HG02678 (cell line): ENCODE measurements around the gene SH3BGRL2.
"Not testable (repeated sequence)": the region's sequence is repeated elsewhere in the genome, so short reads cannot be mapped to it uniquely, and the experiment has no call there.

ENCODE experiments used
- ATAC-seq: cut with Tn5 transposase; IDR thresholded peaks from one replicate; pipeline ENCODE4 v1.9.1; 2021; ENCODE audit warnings: mild to moderate bottlenecking, moderate library complexity; ENCODE audit not compliant: unreplicated experiment

SH3BGRL2 gene

DNA sequence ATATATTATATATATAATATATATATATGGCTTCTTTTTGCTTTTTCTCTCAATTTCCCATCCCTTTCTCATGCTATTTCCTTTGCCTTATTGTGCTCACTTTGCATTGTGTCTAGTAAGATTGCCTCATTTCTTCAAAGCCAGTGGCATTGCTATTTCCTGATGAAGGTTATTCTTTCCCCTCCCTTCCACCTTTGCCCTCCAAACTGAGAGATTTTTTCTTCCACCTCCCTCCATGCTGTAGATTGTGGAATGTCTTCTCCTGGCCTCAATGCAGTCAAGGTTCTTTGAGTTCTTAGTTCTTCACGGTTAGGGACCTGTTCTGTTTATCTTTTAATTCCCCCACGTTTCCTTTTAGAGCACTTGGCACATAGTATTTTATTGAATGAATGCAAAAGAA lies 17.2 kb downstream of the SH3BGRL2 start:
- ATAC-seq: no peak

DNA sequence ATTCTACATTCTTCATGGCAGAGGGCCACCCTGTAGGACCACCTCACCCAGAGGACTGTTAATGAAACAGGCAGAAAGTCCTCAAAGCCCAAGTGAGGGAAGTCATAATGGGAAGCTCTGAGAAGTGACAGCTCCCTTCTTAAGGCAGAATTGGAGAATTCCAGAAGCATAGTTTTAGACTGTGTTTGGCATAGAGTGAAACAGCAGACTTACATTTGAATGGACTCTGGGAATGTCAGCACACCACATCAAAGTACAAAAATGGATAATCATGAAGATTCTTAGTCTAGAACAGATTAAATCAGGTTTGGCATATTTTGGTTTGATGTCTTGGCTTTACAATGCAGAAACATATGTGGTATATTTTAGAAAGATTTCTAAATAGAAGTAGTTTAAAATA lies 17.9 kb downstream of the SH3BGRL2 start:
- no peak for ATAC-seq

DNA sequence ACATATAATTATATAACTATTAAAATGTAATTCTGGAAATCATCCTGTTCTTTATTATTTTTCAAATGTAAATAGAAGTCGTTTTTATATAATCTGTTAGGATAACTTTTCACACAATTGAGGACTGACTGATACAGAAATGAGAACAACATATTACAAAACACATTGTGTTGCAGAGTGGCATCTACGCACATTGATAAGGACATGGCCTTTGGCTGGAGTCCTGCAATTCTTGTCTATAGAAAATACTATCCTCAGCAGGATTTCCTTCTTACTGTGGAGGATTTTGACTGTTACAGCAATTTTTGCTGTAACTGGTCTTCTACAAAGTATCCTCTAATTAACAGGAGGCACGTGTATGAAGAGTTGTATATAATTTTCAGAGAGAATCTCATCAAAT lies 19.8 kb downstream of the SH3BGRL2 start:
- ATAC-seq: no peak

DNA sequence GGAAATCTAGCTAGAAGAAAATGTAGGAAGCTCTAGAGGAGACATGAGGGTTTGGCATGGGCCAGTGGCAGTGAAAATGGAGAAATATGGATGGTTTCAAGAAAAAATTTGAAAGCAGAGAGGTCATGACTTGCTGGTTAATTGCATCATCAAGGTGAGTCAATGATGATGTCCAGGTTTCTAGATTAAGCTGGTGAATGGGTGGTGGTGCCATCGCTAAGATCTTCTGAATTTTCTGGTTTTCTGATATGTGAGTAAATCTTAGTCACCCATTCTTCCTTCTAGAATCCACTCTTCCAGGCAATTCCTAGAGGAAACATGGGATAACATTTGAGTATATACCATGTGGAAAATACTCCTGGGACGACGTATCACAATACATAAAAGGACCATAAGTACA lies 25.0 kb downstream of the SH3BGRL2 start:
- no peak for ATAC-seq

DNA sequence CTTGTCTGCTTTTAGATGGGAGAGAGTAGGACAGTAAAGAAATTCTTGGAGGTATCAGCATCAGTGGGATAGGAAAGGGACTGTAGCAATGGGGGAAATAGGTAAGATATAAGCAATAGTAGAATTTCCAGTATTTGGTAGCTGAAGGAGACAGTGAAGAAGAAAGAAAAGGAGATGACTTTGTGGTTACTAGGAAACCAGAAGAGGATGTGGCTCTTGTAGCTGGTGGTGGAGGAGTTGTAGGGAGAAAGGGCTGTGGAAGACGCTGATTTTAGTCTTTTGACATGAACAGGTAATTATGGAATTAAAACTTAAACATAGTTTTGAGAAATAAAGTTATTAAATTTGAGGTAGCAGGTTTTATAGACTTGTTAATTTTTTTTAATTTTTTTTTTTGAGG lies 26.1 kb downstream of the SH3BGRL2 start:
- ATAC-seq: no peak

DNA sequence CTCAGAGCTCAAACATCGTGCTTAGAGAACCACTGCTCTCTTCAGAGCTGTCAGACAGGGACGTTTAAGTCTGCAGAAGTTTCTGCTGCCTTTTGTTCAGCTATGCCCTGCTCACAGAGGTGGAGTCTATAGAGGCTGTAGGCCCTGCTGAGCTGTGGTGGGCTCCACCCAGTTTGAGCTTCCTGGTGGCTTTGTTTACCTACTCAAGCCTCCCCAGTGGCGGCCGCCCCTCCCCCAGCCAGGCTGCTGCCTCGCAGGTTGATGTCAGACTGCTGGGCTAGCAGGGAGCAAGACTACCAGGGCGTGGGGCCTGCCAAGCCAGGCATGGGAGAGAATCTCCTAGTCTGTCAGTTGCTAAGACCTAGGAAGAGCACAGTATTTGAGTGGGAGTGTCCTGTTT lies 32.5 kb downstream of the SH3BGRL2 start:
- not testable (repeated sequence) for ATAC-seq

DNA sequence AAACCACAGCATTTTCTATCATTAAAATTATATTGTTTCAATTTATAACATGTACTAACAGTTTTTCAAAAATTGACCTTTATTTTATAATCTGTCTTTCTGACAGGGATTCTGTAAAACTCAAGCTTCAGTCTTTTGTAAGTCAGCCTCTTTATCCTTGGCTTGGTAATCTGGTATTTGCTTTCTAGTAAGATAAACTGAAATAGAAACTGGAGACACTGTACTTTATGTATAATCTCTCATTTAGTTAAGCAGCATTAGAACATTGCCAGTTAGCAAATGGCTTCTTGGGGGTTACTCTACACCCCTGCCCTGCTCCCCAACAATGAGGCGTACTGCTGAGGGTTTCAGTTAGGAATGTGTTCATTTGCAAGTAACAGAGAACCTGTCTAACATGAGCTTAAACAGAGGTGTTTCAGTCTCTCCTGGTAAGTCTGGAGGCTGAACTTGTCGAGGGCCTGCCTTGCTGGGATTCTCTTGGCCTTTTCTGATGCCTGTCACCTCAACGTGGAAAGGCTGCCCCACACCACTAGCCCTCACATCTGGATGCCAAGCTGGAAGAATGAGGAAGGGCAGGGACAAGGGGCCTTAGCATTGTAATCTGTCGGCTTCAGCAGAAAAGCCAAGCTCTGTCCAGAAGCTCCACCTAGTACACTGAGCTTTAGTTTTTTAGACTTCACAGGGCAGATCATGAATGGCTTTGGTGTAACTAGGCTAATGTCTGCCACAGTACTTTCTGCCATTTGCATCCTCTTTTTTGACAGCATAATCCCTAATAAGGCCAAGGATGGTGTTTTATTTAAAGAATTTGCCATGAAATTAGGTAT lies 34.8 kb downstream of the SH3BGRL2 start:
- ATAC-seq: no peak

DNA sequence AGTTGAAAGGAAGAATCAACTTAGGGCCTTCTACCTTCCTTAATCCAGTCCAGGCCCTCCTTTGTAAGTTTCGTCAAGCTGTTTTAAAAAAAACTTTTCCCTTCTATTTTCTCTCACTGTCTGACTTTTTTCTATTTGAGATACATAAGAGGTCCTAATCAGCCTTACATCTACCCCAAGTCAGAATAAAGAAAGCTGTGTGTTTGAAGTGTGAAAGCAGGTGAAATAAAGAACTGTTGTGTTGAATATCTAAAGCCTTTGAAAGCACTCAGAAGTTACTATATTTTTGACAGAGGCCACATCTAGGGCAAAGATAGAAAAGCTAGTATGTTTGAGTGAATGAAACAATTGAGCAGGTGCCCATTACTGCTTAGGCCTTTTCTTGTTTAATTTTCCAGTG lies 35.5 kb downstream of the SH3BGRL2 start:
- ATAC-seq: no peak

DNA sequence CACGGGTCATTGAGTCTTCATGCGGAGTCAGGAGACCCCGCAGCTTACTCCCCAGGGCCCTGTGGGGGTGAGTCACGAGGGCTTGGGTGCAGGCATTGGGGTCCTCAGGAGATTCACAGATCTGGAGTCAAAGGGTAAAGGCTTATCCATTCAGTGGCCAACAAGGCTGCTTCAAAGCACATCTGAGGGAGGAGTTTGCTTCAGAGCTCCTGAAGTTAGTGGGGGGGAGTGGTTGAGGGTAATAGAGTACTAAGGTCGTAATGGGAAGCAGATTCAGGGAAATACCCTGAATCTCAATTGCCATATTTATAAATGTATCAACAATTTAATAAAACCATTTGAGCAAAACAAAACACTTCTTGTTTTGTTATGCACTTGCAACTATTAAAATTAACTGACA lies 37.3 kb downstream of the SH3BGRL2 start:
- no peak for ATAC-seq

DNA sequence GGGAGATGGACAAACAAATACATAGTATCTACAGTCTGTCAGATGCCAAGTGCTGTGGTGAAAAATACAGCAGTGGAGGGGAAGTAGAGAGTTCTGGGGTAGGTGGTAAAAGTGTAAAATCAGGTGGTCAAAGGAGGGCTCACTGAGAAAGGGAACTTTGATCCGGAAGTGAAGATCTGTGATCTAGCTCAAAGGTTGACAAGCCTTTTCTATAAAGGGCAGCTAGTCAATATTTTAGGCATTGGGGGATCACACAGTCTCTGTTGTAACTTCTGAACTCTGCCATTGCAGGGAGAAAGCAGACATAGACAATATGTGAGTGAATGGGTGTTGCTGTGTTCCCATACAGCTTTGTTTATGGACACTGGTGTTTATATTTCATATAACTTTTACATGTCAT lies 38.6 kb downstream of the SH3BGRL2 start:
- no peak for ATAC-seq

DNA sequence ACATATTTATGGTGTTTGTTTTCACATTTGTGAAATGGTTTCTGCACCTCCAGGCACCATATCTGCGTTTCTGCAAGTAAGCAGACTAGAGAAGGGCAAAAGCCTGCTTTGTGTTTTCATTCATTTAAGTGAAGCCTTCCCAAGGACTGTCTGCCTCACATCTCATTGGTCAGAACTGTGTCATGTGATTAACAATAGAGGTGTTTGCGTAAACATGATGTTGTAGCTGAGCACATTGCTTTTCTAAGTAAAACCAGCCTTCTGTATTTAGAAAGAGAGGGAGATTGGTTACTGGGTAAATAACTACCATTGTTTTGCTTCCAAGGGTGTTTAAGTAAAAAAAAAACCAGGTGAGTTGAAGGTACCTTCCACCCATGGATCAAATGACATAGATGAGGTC lies 39.7 kb downstream of the SH3BGRL2 start:
- ATAC-seq: no peak

DNA sequence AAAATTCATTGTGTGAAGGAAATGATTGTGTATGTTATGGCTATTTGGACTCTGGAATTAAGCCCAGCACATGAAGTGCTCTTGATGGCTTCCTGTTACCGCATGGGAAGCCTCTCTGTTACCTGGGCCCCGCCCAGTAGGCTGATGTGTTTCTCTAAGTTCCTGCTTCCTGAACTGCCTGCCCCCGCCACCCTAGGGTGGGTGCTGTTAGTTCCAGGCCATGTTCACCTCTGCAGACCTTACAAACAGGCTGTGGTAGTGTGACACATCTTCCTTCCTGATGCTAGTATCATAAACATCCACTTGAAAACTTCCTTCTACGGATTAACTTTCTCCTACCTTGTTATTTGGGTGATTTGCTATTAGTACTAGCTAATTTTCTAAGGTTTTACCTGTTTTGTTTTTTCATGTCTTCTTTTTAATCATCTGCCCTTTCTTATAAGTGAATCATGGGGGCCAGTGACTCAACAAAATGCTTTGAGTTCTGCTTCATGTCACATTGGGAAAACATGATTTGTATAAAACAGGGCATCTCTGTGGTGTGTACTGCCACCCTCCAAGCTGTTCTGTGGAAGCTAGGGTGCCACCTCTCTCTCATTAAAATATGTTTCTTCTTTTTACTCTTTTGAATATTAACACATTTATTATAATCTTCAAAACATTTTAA lies 40.6 kb downstream of the SH3BGRL2 start:
- no peak for ATAC-seq

DNA sequence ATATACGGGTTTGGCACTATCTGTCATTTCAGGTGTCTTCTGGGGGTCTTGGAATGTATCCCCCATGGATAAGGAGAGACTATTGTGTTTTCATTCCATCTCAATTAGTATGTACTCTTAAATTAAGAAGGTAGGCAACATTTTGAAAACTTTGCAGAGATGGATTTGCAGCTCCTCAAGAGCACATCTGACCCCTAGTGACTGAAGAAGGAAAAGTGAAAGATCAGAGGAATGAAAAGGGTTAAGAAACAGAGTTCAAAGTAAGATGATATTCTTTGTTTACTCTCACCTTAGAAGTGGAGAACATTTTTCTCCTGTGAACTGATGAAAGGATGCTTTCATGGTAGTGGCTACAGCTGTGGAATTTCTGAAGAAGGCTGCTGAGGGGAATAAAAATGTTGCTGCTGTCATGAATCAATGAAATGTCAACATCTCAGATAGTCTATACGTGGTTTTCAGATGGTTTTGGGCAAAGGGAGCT lies 41.5 kb downstream of the SH3BGRL2 start:
- no peak for ATAC-seq

DNA sequence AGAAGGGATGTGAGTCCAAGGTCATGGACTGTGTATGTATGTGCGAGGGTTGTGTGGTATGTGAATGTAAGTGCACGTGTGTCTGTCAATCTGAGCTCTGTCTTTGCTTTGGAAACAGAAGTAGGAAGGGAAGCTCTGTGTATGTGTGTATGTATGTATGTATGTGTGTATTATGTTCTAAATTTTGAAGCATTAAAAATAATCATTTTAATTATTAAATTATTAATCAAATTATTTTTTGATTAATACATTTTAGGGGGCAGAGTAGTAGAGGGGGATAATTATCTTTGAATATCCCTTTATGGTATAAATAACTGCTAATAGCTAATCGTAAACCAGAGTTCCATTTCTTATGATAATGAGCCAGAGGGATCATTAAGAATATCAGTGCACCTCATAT lies 42.8 kb downstream of the SH3BGRL2 start:
- ATAC-seq: no peak

DNA sequence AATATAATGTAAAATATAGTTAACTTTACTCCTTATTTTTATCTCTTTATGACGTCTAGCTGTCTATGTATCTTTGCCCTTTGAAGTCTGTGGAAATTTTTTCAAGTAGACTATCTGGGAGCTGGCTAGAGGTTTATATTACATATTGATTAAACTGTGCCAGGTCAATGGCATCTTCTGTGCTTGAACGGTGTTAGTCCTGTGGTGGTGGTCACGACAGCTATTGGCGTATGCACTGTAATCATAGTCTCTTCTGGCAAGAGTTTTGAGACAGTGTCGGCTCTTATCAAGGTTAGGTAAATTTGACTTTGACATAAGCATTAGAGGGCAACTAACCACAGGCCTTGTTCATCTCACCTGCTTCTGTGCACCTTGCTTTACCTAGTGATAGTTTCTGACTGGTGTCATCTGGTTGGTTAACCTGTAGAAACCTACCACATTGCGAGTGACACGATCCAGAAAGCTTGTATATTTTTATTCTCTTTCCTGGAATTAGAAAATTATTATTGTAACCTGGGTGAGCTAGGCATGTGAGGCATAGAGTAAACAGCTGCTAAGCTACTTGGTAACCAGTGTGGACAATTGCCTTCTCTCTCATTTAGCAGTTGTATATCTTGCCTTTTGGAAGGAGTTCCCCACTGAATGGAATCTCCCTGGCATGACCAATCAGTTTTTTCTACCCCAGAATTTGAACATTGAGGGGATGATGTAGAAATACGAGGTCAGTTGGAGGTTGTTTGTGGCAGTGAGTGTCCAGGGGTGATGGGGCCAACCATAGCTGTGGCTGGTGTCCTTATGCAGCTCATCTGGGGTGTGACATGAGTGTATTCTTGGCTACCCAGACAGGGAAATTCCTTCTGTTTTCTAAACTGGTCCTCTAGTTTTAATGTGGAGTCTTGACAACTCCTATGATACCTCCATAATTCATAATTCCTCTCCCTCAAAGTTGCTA lies 45.9 kb downstream of the SH3BGRL2 start:
- ATAC-seq: no peak

DNA sequence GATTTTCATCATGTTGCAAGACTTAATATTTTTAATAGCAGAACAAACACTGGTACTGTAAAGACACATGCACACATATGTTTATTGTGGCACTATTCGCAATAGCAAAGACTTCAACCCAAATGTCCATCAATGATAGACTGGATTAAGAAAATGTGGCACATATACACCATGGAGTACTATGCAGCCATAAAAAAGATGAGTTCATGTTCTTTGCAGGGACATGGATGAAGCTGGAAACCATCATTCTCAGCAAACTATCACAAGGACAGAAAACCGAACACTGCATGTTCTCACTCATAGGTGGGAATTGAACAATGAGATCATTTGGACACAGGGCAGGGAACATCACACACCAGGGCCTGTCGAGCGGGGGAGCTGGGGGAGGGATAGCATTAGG lies 51.6 kb downstream of the SH3BGRL2 start:
- ATAC-seq: not testable (repeated sequence)

DNA sequence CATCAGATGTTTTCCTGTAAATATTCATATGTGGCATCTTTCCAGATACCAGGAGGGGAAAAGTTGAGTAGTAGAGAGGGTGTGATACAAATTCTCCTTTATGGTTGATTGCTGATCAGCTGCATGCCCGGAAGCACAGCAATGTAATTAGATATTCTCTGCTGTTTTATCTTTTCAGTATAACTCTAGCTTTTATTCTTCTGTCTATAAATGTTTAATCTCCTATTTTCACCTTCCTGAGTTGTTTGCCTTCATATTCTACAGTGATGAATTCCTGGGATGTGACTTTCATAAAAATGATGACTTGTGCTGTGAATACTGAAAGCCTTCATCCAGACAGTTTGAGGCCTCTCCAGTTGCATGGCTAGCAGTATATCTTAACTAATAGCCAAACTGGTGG lies 53.7 kb downstream of the SH3BGRL2 start:
- ATAC-seq: no peak

DNA sequence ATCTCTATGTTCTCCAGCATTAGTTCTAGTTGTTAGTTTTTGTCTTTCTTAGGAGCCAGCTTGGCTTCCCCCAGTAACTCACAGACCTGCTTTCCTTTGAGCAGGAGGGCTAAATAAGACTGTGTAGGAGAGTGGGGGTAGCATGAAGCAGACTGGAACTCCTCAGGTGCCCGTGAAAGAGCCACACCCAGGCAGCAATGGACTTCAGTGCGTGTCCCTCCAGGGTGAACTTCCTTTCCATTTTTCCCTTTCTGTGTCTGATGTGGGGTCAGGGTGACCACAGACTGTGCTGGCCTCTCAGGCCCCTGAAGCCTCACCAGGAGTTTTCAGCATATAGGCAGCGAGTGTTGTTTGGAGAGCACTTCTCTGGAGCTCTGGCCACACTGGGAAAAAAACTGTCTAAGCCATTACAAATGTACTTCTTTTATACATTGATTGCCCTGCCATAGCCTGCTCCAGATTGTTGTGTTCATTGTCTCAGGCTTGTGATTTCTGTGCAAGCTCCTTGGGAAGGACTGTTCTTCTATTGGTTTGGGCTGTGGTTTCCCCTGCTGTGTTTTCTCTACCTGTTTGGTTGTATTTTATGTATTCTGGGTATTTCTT lies 55.7 kb downstream of the SH3BGRL2 start:
- ATAC-seq: no peak

DNA sequence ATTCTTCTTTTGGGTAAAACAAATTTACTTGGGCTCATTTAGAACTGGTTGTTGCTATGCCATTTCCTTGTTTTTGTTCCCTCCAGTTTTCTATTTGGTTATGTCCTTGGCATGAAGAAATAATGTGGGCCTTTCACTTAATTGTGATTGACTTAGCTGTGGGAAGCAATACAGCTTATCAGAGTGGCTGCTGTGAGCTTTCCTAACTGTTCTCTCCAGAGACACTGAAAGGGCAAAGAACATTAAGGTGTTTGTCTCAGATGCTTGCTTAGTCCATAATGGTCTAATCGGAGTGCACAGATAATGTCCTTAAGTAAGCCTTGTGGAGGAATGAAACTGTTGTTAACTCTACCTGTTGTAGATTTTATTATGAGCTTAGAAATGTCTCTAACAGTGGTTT lies 56.6 kb downstream of the SH3BGRL2 start:
- ATAC-seq: no peak

DNA sequence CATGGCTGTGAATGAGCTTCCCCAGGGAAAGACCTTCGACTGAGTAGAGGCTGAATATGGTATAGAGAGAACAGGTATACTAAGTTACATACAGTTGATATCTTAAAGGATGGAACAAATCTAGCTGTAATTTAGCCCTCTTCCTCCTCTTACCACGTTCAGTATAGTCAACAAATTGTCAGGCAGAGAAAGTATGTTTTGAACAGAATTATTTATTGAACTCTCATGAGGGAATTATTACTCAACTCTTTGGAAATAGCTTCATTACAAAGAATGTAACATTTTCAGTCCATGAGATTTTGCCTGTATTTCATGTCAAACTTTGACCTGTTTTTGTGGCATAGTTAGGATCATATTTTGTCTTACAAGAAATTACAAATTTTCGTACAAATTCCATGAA lies 63.0 kb downstream of the SH3BGRL2 start:
- no peak for ATAC-seq
